Peyer's patch (tissue), 4 donors: ENCODE results near the gene RPS10.

Experiments
- POLR2A ChIP-seq, 2 donors: fragments of 450-650 bp; IDR thresholded peaks; one replicate each; pipeline ENCODE4 v1.5.1; 2017; ENCODE audit warnings: antibody characterized with exemption in 2 of 2, mild to moderate bottlenecking in 2 of 2, moderate library complexity in 2 of 2
- TF ChIP-seq, protein P1 (sequence below), 6 experiments: fragments of 450-650 bp in 4 of 6; fragments of 200-600 bp in 2 of 6; sonication (generic) in 1 of 6; IDR thresholded peaks; one replicate each; pipeline ENCODE4 v1.5.1; 2017 to 2019; ENCODE audit warnings: antibody characterized with exemption in 6 of 6, mild to moderate bottlenecking in 3 of 6, moderate library complexity in 1 of 6

DNA sequence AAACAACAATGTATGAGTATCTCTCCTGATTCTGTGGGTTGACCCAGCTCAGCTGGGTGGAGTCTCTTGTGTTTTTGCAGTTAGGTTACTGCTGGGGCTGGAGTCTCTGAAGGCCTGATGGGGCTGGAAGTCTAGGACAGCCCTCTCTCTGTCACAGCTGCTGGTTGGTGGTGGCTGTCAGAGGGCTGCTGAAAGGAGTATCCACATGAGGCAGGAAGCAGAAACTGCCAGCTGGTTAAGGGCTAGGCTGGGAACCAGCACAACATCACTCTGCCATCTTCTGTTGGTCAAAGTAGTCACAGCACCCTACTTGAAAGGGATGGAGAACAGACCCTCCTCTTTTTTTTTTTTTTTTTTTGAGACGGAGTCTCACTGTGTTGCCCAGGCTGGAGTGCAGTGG is 30.0 kb upstream of the RPS10 start:
- TF ChIP-seq POLR2A (IDR thresholded peaks at IDR 0.05), result no peak
- TF ChIP-seq, protein P1, sequence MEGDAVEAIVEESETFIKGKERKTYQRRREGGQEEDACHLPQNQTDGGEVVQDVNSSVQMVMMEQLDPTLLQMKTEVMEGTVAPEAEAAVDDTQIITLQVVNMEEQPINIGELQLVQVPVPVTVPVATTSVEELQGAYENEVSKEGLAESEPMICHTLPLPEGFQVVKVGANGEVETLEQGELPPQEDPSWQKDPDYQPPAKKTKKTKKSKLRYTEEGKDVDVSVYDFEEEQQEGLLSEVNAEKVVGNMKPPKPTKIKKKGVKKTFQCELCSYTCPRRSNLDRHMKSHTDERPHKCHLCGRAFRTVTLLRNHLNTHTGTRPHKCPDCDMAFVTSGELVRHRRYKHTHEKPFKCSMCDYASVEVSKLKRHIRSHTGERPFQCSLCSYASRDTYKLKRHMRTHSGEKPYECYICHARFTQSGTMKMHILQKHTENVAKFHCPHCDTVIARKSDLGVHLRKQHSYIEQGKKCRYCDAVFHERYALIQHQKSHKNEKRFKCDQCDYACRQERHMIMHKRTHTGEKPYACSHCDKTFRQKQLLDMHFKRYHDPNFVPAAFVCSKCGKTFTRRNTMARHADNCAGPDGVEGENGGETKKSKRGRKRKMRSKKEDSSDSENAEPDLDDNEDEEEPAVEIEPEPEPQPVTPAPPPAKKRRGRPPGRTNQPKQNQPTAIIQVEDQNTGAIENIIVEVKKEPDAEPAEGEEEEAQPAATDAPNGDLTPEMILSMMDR (IDR thresholded peaks at IDR 0.05), result no peak
